Kidney (tissue), 14 donors: ENCODE data around the gene PHACTR3. TPM values are rescaled to one million over a fixed set of nuclear protein-coding genes. Genes with fewer than 3 reads are reported as not detected.

ENCODE experiments used
- DNase-seq, 5 donors: peaks; one replicate each; pipeline ENCODE4 v3.0.0-alpha.2; 2013 to 2020
- FAIRE-seq: peaks from 2 replicates; lab custom pipeline; 2012; peaks lifted over from hg19 to GRCh38; lab: Jason Lieb, UNC
- H3K27ac ChIP-seq, 2 donors: one replicate each; pipeline ENCODE4 v1.7.0; 2013; ENCODE audit warnings: low read depth in 2 of 2, low read length in 2 of 2, inconsistent platforms in 1 of 2
- H3K27me3 ChIP-seq: one replicate; pipeline ENCODE4 v1.7.1; 2013; ENCODE audit warnings: low read length, inconsistent platforms; ENCODE audit not compliant: control insufficient read depth, insufficient read depth
- H3K36me3 ChIP-seq, 3 donors: one replicate each; pipeline versions ENCODE4 v1.7.0 to v1.7.1; 2013; ENCODE audit warnings: low read length in 3 of 3, control low read depth in 1 of 3, inconsistent platforms in 1 of 3; ENCODE audit not compliant: insufficient read depth in 3 of 3, control insufficient read depth in 2 of 3
- H3K4me1 ChIP-seq, 3 donors: one replicate each; pipeline versions ENCODE4 v1.7.0 to v1.7.1; 2013; ENCODE audit warnings: low read length in 3 of 3, inconsistent platforms in 1 of 3, low read depth in 1 of 3; ENCODE audit not compliant: control insufficient read depth in 2 of 3, insufficient read depth in 2 of 3
- H3K4me3 ChIP-seq, 3 donors: one replicate each; pipeline versions ENCODE4 v1.7.0 to v1.8.1; 2013; ENCODE audit warnings: low read length in 3 of 3, control low read depth in 1 of 3, inconsistent platforms in 1 of 3
- H3K9ac ChIP-seq, 3 donors: one replicate each; pipeline versions ENCODE4 v1.7.0 to v1.7.1; 2013; ENCODE audit warnings: low read length in 3 of 3, control low read depth in 1 of 3, inconsistent platforms in 1 of 3
- H3K9me3 ChIP-seq, 3 donors: one replicate each; pipeline versions ENCODE4 v1.7.0 to v1.7.1; 2013; ENCODE audit warnings: low read length in 3 of 3, control low read depth in 1 of 3, inconsistent platforms in 1 of 3; ENCODE audit not compliant: control insufficient read depth in 2 of 3, insufficient read depth in 1 of 3
- intact Hi-C: fragments of 100-400 bp; cut with DNase I; formaldehyde crosslinking; loops from one replicate; pipeline ENCODE4 v1.11.1; 2022
- polyA plus RNA-seq: library from polyadenylated mRNA; stranded (reverse); fragments of 350-450 nt; fragmentation: Illumina TruSeq; extraction: RNeasy Lipid Tissue Mini Kit (QIAGEN cat#74804); gene quantifications from one replicate; pipeline ENCODE4 v1.2.3, GENCODE V29; 2014; ENCODE audit warnings: low read depth, low replicate concordance; ENCODE audit not compliant: insufficient read depth
- total RNA-seq: library from RNA; stranded (reverse); fragmentation: NEBNext Ultra II Directional; extraction: Animal tissue kit (Norgen Biotek cat#: 25700); gene quantifications from one replicate; pipeline ENCODE4 v1.2.1, GENCODE V29; 2021
- TF ChIP-seq, protein P1 (sequence below): IDR thresholded peaks from 3 replicates; pipeline ENCODE4 v1.5.1; 2012; ENCODE audit warnings: mild to moderate bottlenecking, moderate library complexity, borderline replicate concordance; ENCODE audit not compliant: insufficient read depth; ENCODE audit errors: extremely low read depth
- donor health status: control.
- donor health status: control.
- donor health status: control.
- donor health status: control.
- donor health status: control.
- donor health status: DM: yes; HTN: yes; CAD: no.
- donor health status: Normal renal cell carcinoma (clear cell type).

Gene PHACTR3
- total and polyA plus RNA-seq, 2 donors from 2014 or later: 1.7 to 12.3 TPM

DNA sequence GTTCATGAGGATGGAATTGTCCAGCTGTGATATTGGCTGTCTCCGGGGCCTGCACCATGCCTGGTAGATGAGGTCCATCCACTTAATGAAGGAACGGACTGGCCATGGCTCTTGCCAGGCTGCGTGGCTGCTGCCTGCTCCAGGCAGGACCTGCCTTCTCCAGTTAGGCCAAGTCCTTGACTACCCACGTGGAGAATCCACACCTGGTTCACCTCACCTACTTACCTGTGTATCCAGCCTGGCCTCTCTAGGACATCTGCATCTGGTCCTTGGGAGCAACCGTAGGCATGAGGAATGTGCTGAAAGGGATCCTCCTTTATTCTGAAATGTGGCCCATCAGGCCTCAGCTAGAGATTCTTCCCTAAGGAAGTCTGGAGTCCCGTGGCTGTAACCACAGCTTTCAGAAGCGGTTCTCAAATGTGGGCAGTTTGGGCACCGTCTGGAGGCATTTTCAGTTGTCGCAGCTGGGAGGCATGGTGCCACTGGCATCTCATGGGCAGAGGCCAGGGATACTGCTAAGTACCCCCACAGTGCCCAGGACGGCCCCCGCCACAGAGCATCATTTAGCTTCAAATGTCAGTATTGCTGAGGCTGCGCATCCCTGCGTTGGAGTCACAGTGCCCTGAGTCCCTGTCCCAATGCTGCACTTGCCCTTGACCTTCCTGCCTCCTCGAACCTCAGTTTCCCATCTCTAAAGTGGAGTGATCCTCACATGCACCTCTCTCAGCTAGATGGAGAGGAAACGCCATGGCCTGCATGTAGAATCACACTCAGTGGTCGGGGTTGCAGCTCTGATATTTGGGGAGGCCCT lies 67.5 kb downstream of the PHACTR3 start:
- Histone ChIP-seq H3K4me1 (no peaks in the 10 kb centered on the region), H3K27ac (no peak overlapping the region), H3K9me3 (no peaks in the 10 kb centered on the region), H3K4me3 (no peak overlapping the region), H3K36me3 (no peaks in the 10 kb centered on the region), H3K27me3 (no peaks in the 10 kb centered on the region), H3K9ac (no peak overlapping the region)
- no peak for FAIRE-seq
- intact Hi-C loops: no loop called here
- no peak for DNase-seq
- TF ChIP-seq, protein P1, sequence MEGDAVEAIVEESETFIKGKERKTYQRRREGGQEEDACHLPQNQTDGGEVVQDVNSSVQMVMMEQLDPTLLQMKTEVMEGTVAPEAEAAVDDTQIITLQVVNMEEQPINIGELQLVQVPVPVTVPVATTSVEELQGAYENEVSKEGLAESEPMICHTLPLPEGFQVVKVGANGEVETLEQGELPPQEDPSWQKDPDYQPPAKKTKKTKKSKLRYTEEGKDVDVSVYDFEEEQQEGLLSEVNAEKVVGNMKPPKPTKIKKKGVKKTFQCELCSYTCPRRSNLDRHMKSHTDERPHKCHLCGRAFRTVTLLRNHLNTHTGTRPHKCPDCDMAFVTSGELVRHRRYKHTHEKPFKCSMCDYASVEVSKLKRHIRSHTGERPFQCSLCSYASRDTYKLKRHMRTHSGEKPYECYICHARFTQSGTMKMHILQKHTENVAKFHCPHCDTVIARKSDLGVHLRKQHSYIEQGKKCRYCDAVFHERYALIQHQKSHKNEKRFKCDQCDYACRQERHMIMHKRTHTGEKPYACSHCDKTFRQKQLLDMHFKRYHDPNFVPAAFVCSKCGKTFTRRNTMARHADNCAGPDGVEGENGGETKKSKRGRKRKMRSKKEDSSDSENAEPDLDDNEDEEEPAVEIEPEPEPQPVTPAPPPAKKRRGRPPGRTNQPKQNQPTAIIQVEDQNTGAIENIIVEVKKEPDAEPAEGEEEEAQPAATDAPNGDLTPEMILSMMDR: no peak

DNA sequence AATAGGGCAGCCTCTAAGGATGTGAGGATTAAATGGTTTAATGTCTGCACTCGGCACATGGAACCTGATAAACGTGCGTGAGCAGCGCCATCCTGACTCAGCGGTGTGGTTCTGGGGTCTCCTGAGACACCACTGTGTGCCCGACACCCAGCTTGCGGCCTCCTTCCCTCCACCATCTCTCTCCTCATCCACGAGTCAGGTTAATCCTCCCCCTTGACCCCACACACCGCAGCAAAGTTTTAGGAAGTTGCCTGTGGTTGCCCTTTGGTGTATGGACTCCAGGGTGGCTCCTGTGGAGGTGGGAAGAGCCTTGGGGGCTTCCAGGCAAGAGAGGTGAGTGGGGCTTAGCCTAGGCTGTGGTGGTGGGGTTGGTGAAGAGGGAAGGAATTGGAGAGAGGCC lies 68.2 kb downstream of the PHACTR3 start:
- TF ChIP-seq, protein P1: no peak
- Histone ChIP-seq H3K4me3 (no peak overlapping the region), H3K27me3 (no peaks in the 10 kb centered on the region), H3K36me3 (no peaks in the 10 kb centered on the region), H3K9ac (no peak overlapping the region), H3K4me1 (no peaks in the 10 kb centered on the region), H3K27ac (no peak overlapping the region), H3K9me3 (no peaks in the 10 kb centered on the region)
- intact Hi-C loops: no loop called here
- FAIRE-seq (no peak), DNase-seq (no peak)

DNA sequence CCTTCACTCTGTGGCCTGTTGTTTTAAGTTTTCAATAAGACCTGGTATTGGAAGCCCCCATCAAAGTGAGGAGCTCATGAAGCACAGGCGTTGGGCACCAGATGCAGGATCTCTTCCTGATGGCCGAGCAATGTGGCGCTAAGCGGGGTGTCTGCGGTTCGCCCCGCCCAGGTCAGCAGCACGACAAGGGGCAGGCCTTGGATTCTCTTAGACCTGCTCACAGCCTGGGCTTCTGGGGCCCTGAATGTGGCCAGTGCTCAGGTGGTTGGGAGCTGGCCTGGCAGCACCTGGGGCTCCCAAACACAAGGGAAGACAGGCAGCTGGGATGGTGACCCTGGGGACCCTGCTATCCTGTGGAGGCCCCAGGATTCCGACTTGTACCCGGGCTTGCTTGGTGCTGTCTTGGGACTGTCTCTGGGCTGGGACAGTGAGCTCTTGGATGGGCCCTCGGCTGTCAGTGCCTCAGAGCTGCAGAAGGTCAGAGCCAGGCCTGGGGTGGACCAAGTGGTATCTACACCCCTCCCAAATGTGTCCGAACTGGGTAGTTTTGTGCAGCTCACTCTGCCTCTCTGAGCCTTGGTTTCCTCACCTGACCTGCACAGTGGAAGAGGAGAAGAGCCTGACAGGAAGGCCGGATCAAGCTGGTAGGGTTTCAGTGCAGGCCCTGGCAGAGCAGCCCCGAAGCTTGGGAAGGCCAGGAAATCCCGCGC lies 69.1 kb downstream of the PHACTR3 start:
- Histone ChIP-seq H3K4me1 (no peaks in the 10 kb centered on the region), H3K9ac (no peak overlapping the region), H3K4me3 (no peak overlapping the region), H3K27me3 (no peaks in the 10 kb centered on the region), H3K36me3 (no peaks in the 10 kb centered on the region), H3K27ac (no peak overlapping the region), H3K9me3 (no peaks in the 10 kb centered on the region)
- FAIRE-seq: no peak
- intact Hi-C loops: no loop called here
- peak in 1 of 5 donors; percentile 59 for DNase-seq
- TF ChIP-seq, protein P1: no peak
